ENCODE measurements around the gene WNT3A. TPM values are rescaled to one million over a fixed set of nuclear protein-coding genes. Genes with fewer than 3 reads are reported as not detected.

WNT3A gene
- total RNA-seq, 4 donors from 2014 or later = not detected

DNA sequence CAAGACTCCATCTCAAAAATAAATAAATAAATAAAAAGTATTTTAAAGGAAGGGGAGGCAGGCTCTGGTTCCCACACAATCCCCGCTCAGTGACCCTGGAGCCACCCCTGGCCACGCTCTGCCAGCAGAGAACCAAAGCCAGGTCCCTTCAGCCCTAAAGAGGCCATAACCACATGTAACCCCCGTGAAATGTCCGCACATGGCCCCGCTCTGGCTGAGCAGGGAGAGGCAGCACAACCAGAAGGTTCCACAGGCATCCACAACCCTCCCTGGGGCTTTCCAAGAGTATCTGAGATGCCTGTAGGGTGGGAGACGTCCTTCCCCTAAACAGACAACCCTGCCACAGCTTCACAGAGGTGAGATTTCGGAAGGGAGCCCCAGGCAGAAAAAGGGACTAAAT, 74.3 kb downstream of the WNT3A start:
- DNase-seq (ENCODE audit: low spot score) (no peak), ATAC-seq (ENCODE audit: low FRiP score) (no peak)
- TF ChIP-seq CTCF (IDR thresholded peaks at IDR 0.05) = no peak

DNA sequence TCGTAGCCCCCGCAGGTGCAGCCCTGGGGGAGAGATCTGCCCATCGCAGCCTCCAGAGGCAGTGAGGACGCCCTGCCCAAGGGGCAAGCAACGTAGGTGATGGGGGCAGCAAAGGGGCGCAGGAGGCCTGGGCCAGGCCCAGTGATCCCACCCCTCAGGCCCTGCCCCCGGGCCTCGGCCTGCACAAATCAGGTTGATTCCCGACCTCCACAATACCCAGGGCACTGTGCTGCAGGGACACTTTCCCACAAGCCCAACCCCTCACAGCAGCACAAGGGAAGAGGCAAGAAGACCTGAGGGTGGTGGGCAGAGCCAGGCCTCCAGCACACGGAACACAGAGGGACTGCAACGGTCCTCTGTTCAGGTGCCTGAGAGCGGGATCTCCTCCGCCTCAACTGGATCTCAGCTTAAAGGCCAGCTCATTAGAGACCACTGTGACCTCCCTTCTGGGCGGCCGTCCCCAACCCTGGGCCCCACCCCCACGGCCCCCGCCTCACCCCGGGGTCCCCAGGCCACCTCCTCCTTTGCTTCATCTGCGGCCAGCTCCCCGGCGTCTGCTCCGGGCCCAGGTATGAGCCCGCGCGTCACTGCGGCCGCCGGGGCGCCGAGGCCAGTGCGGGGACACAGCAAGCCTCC, 74.9 kb downstream of the WNT3A start:
- ATAC-seq (ENCODE audit: low FRiP score) (no peak), DNase-seq (ENCODE audit: low spot score) (no peak)
- no peak for TF ChIP-seq CTCF (IDR thresholded peaks at IDR 0.05)

GRCh38 chr1:228082214-228082917, 75.6 kb downstream of the WNT3A start, which contains the start of gene ARF1:
Gene ARF1 (plus strand): TSS chr1:228082708. CDS start chr1:228097115, 14,407 bp downstream.
- DNase-seq (ENCODE audit: low spot score) (peak; percentile 58), ATAC-seq (ENCODE audit: low FRiP score) (peak; percentile 91)
- TF ChIP-seq CTCF (IDR thresholded peaks at IDR 0.05) = no peak

GRCh38 chr1:228082918-228083870, 76.4 kb downstream of the WNT3A start:
- ATAC-seq (ENCODE audit: low FRiP score) (no peak), DNase-seq (ENCODE audit: low spot score) (no peak)
- no peak for TF ChIP-seq CTCF (IDR thresholded peaks at IDR 0.05)

DNA sequence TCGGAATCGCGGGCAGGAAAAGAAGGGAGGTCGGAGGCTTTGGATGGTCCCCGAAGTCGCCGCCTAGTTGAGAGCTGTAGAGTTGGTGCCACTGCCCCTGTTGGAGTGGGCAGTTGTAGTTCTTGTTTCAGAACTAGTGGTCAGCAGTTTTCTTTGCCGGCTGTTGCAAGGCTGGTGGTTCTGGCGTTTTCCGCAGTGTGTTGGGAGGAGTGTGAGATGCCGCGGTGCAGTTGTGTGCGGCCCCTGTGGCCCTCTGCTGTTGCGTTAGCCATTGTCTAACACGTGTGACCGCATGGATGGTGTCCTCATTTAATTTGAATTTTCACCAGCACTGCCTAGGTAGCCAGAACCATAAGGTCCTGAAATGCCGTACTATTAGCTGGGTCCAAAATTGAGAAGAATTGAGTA, 77.1 kb downstream of the WNT3A start:
- ATAC-seq (ENCODE audit: low FRiP score) = no peak
- no peak for TF ChIP-seq CTCF (IDR thresholded peaks at IDR 0.05)

DNA sequence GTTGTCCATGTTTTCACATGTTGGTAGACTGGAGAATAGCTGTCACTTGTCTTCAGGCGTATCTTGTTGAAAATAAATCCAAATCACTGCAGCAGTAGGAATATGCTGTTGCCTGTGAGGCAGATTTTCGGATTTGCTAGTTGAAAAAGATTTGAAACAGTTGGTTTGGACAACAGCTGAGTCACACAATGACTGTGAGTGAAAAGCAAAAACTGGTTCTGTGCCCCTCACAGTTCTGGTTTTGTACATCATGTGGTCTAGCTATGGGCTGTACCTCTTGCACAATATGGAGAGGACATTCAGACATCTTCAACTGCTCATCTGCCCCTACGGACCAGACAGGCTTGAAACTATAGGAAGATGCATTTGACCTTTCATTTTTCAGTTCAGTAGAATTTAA, 77.5 kb downstream of the WNT3A start:
- ATAC-seq (ENCODE audit: low FRiP score) (no peak), DNase-seq (ENCODE audit: low spot score) (no peak)
- TF ChIP-seq CTCF (IDR thresholded peaks at IDR 0.05) = no peak

More for the DNA sequence above, 77.1 kb downstream of the WNT3A start:
- no peak for DNase-seq (ENCODE audit: low spot score)
